Measurements from ENCODE around the gene RXRA.

Gene RXRA

DNA sequence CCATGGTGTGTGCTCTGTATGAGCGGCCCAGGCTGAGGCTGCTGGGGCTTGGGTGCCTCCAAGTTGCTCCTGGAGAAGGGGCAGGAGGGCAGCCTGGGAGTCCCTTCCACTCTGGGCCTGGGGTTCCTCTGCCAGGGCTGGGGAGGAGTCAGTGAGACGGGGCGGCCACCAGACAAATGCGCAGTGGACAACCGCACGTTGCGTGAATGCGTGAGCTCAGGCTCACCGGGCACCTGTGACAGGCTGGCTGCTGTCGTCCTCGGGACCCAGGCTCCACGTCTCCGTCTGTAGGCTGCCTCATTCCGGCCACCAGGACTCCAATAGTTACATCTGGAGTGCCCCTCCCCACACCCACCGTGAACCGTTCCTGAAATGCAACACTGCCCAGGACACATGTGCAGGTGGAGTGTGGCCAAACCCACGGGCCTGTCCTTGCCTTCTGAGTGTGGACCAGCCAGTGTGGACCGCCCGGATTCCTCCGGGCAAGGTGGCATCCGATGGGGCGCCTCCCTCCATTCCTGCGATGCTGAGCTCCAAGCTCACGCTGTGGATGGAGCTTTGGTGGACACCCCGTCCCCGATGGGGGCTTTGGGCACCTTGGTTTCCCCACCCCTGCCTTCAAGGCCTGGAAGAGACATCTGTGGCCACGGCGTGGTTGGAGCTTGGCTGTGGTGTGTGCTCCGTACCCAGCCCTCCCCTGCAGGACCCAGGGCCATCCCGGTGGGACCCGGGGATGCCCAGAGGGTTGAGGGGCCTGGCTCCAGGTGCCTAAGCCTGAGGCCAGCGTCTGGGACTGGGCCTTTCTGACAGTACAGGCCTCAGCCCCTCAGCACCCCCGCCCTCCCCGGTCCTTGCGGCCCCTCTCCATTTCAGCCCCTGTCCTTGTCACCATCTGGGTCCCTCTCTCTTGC is 34.0 kb upstream of the RXRA start:
- H3K4me3 ChIP-seq (ENCODE audit: low read depth in 1 of 2, low read length in 1 of 2): no peak overlapping the region
- TF ChIP-seq, protein P1, sequence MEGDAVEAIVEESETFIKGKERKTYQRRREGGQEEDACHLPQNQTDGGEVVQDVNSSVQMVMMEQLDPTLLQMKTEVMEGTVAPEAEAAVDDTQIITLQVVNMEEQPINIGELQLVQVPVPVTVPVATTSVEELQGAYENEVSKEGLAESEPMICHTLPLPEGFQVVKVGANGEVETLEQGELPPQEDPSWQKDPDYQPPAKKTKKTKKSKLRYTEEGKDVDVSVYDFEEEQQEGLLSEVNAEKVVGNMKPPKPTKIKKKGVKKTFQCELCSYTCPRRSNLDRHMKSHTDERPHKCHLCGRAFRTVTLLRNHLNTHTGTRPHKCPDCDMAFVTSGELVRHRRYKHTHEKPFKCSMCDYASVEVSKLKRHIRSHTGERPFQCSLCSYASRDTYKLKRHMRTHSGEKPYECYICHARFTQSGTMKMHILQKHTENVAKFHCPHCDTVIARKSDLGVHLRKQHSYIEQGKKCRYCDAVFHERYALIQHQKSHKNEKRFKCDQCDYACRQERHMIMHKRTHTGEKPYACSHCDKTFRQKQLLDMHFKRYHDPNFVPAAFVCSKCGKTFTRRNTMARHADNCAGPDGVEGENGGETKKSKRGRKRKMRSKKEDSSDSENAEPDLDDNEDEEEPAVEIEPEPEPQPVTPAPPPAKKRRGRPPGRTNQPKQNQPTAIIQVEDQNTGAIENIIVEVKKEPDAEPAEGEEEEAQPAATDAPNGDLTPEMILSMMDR (IDR thresholded peaks at IDR 0.05): no peak
- no peaks in the 10 kb centered on the region for H3K4me1 ChIP-seq (ENCODE audit: control insufficient read depth in 1 of 2, insufficient read depth in 1 of 2, low read depth in 1 of 2, low read length in 1 of 2)
- H3K27me3 ChIP-seq: peaks cover 60% of the 10 kb centered on the region
- H3K9me3 ChIP-seq: no peaks in the 10 kb centered on the region
- no peak overlapping the region for H3K27ac ChIP-seq
- no peaks in the 10 kb centered on the region for H3K36me3 ChIP-seq

DNA sequence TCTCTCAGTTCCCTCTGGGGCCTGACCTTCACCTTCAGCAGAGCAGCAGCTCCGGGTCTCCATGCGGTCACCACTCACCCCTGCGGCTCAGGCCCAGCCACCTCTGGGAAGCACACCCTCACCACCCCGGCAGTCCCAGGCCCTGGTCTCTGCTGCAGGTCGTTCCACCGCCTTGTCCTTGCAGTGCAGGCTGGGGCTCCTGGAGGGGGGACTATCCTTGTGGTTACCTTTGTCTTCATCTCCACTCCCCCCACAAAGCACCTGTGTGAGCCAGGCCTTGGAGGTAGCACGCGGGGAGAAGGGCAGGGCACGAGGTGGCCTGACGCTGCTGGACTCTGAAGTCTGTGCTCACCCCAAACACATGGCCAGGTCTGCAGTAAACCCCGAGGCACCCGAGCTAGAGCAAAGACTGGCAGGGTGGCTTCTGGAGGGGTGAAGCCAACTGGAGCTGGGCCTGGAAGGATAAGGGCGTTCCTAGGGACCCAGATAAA is 33.2 kb upstream of the RXRA start:
- Histone ChIP-seq H3K9me3 (no peaks in the 10 kb centered on the region), H3K36me3 (no peaks in the 10 kb centered on the region), H3K4me1 (ENCODE audit: control insufficient read depth in 1 of 2, insufficient read depth in 1 of 2, low read depth in 1 of 2, low read length in 1 of 2) (no peaks in the 10 kb centered on the region), H3K27ac (no peak overlapping the region), H3K4me3 (ENCODE audit: low read depth in 1 of 2, low read length in 1 of 2) (no peak overlapping the region), H3K27me3 (peaks cover 51% of the 10 kb centered on the region)
- TF ChIP-seq, protein P1 (IDR thresholded peaks at IDR 0.05): no peak

DNA sequence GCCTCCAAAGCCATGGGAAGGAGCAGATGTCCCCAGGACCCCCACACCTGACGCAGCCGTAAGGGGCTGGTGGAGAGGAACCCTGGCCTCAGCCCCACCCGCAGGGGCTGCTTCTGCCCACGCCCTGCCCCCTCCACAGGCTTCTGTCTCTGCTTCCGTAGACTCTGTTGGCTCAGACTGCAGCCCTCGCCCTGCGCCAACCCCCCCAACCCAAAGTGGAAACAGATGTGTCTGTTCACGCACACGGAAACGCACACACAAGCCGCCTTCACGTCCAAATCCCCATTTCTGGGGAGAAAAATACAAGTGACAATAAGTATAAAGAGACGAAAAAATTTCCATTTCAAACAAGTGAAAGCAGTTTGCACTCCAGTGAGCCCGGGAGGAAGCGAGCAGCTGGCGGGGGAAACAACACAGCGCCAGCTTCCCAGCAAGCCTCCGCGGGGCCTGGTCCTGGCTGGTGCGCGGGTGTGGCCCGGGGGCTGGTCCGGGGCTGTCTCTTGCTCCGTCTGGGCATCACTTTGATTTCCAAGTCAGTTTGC is 32.6 kb upstream of the RXRA start:
- no peaks in the 10 kb centered on the region for H3K4me1 ChIP-seq (ENCODE audit: control insufficient read depth in 1 of 2, insufficient read depth in 1 of 2, low read depth in 1 of 2, low read length in 1 of 2)
- TF ChIP-seq, protein P1 (IDR thresholded peaks at IDR 0.05): no peak
- no peaks in the 10 kb centered on the region for H3K9me3 ChIP-seq
- H3K27me3 ChIP-seq: peaks cover 45% of the 10 kb centered on the region
- H3K27ac ChIP-seq: no peak overlapping the region
- H3K4me3 ChIP-seq (ENCODE audit: low read depth in 1 of 2, low read length in 1 of 2): no peak overlapping the region
- no peaks in the 10 kb centered on the region for H3K36me3 ChIP-seq

DNA sequence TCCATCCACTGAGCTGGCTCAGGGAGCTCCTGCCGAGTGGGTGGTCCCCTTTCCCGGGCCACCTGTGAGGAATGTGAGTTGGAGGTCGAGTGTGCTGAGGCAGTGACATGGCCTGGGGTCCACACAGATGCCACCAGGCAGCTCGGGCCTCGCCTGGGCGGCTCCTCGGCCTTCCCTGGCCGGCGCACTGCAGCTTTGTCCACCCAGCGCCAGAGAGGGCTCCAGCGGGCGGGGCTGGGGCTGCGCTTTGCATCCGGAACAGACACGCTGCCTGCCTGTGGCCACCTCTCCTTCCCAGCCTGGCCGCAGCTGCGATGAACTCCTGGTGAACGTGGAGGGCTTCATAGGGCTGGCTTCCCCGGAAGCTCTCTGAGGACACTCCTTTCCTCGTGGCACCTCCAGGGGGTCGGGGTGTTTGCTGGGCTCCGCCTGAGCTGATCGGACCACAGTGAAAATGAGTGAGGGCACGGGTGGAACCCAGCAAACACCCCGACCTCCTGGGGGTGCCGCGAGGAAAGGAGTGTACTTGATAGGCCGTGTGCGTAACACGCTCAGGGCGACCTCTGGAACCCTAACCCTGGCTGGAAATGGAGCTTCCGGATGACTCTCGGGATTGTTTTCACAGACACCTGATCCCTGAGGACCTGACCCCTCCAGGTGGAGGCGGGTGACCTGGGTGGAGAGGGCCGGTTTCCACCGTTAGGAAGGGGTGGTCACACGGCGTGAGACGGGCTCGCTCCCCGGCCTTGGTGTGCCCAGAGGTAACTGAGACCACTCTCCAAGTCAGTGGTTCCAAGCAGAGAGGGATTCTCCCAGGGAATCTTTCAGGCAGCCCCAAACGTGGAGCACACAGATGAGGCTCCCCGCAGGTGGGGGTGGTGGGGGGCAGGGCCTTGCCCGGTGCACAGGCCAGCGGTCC is 31.8 kb upstream of the RXRA start:
- Histone ChIP-seq H3K27ac (no peak overlapping the region), H3K36me3 (no peaks in the 10 kb centered on the region), H3K9me3 (no peaks in the 10 kb centered on the region), H3K4me1 (ENCODE audit: control insufficient read depth in 1 of 2, insufficient read depth in 1 of 2, low read depth in 1 of 2, low read length in 1 of 2) (no peaks in the 10 kb centered on the region), H3K27me3 (peaks cover 38% of the 10 kb centered on the region), H3K4me3 (ENCODE audit: low read depth in 1 of 2, low read length in 1 of 2) (no peak overlapping the region)
- TF ChIP-seq, protein P1 (IDR thresholded peaks at IDR 0.05): no peak

DNA sequence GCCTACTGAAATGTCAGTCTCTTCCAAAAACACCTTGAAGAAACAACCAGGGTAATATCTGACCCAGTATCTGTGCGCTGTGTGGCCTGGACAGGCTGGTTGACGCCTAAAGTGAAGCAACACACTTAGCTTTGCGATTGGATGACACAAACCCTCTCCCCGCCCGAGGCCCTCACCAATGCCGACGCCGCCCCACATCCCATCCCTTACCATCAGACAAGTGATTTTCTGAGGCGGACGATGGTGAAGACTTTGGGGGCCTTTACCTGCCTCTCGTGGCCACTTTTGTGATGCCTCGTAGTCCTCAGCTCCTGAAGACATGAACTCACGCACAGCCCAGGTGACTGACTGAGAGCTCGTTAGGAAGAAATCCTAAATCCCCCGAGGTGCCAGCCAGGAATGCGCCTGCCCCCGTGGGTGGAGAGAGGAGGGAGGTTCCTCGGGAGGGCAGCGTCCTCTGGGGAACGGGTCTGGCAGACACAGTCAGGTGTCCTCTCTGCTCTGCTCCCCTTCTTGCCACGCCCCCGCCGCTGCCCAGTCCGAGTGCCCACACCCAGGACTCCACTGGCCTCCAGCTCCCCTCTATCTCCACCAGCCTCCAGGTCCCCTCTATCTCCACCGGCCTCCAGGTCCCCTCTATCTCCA is 31.0 kb upstream of the RXRA start:
- Histone ChIP-seq H3K27ac (no peak overlapping the region), H3K36me3 (no peaks in the 10 kb centered on the region), H3K4me1 (ENCODE audit: control insufficient read depth in 1 of 2, insufficient read depth in 1 of 2, low read depth in 1 of 2, low read length in 1 of 2) (no peaks in the 10 kb centered on the region), H3K9me3 (no peaks in the 10 kb centered on the region), H3K27me3 (peaks cover 30% of the 10 kb centered on the region), H3K4me3 (ENCODE audit: low read depth in 1 of 2, low read length in 1 of 2) (no peak overlapping the region)
- TF ChIP-seq, protein P1 (IDR thresholded peaks at IDR 0.05): no peak
